K562 (cell line): Measurements from ENCODE around the gene DAPK2. TPM values are rescaled to one million over a fixed set of nuclear protein-coding genes. Genes with fewer than 3 reads are reported as not detected.

Experiments used
- ATAC-seq: fragments of 200-7000 bp; cut with Tn5 transposase; 3 replicates; pipeline ENCODE4 v1.9.1; 2020; ENCODE audit warnings: moderate library complexity
- BruUV-seq: library from RNA; stranded (reverse); fragments of 400-500 nt; replicated peaks from 2 replicates; lab custom pipeline; 2021; lab: Mats Ljungman, UMichigan
- CTCF ChIA-PET: fragments of 300-600 bp; formaldehyde crosslinking; extraction: SDS; loops from one replicate; lab custom pipeline; 2021; ENCODE audit warnings: low intra/inter-chr PET ratio; lab: Yijun Ruan, JAX
- POLR2A ChIA-PET: fragments of 300-600, 350-650 bp; sonication (Branson Sonifier 250); formaldehyde crosslinking; extraction: SDS; loops from one replicate; lab custom pipeline; 2021; ENCODE audit warnings: antibody characterized with exemption, inconsistent platforms; lab: Yijun Ruan, JAX
- DNase-seq, 4 experiments: peaks; one replicate each; pipeline versions ENCODE4 v3.0.0 to v3.0.0-alpha.2; 2011 to 2018; ENCODE audit warnings: low spot score in 3 of 4, mixed read lengths in 3 of 4; ENCODE audit errors: extremely low read depth in 1 of 4
- FAIRE-seq: peaks from 2 replicates; lab custom pipeline; 2011; peaks lifted over from hg19 to GRCh38; lab: Jason Lieb, UNC
- H2AFZ ChIP-seq: 2 replicates; pipeline ENCODE4 v1.6.0; 2011; ENCODE audit warnings: low read depth, low read length, control low read depth, inconsistent platforms
- H3K27ac ChIP-seq: fragments of 200-600 bp; 3 replicates; pipeline ENCODE4 v1.8.0; 2011; ENCODE audit warnings: low read depth, mild to moderate bottlenecking, control low read depth, inconsistent platforms, low read length, moderate library complexity, mixed read lengths; ENCODE audit errors: extremely low read depth
- H3K27me3 ChIP-seq, 2 experiments: fragments of 300-600 bp in 1 of 2; 2 replicates in 1 of 2; 3 replicates in 1 of 2; pipeline versions ENCODE4 v1.6.0 to v1.8.0; 2011; ENCODE audit warnings: inconsistent platforms in 2 of 2, low read length in 2 of 2, mild to moderate bottlenecking in 1 of 2, mixed read lengths in 1 of 2, moderate library complexity in 1 of 2; ENCODE audit not compliant: control insufficient read depth in 2 of 2, insufficient read depth in 2 of 2
- H3K36me3 ChIP-seq: fragments of 300-600 bp; 3 replicates; pipeline ENCODE4 v1.8.0; 2011; ENCODE audit warnings: mild to moderate bottlenecking, low read length, inconsistent platforms; ENCODE audit not compliant: control insufficient read depth, insufficient read depth
- H3K4me1 ChIP-seq, 2 experiments: fragments of 200-600 bp in 1 of 2; replicated peaks in 1 of 2; 2 replicates in 1 of 2; 3 replicates in 1 of 2; pipeline versions ENCODE4 v1.5.1 to v1.8.0; 2011; ENCODE audit warnings: inconsistent platforms in 2 of 2, low read length in 2 of 2, mild to moderate bottlenecking in 1 of 2, mixed read lengths in 1 of 2, moderate library complexity in 1 of 2; ENCODE audit not compliant: control insufficient read depth in 2 of 2, insufficient read depth in 2 of 2
- H3K4me2 ChIP-seq: 2 replicates; pipeline ENCODE4 v1.6.1; 2011; ENCODE audit warnings: low read length, control low read depth, inconsistent platforms, mixed read lengths; ENCODE audit not compliant: insufficient read depth
- H3K4me3 ChIP-seq: fragments of 200-600 bp; sonication (generic), shearing (Covaris generic); 2 replicates; pipeline ENCODE4 v1.5.1; 2016; ENCODE audit warnings: control low read depth, inconsistent platforms
- H3K79me2 ChIP-seq: fragments of 200-600 bp; 3 replicates; pipeline ENCODE4 v1.8.0; 2011; ENCODE audit warnings: low read length, inconsistent platforms; ENCODE audit not compliant: control insufficient read depth, insufficient read depth
- H3K9ac ChIP-seq, 2 experiments: 2 replicates each; pipeline versions ENCODE4 v1.6.0 to v1.6.1; 2011; ENCODE audit warnings: low read depth in 2 of 2, low read length in 2 of 2, control low read depth in 1 of 2, inconsistent platforms in 1 of 2, mild to moderate bottlenecking in 1 of 2, mixed read lengths in 1 of 2; ENCODE audit not compliant: insufficient read depth in 1 of 2
- H3K9me1 ChIP-seq: one replicate; pipeline ENCODE4 v1.6.0; 2011; ENCODE audit warnings: inconsistent platforms, mild to moderate bottlenecking, low read length, moderate library complexity; ENCODE audit not compliant: control insufficient read depth, insufficient read depth
- H3K9me3 ChIP-seq: replicated peaks from 2 replicates; pipeline ENCODE4 v1.5.1; 2011; ENCODE audit warnings: low read depth, low read length, inconsistent platforms; ENCODE audit not compliant: control insufficient read depth, insufficient read depth
- H4K20me1 ChIP-seq: replicated peaks from 2 replicates; pipeline ENCODE4 v1.6.1; 2011; ENCODE audit warnings: low read length, inconsistent platforms, mixed read lengths; ENCODE audit not compliant: control insufficient read depth, insufficient read depth
- ERF ChIP-seq: fragments of 450-650 bp; formaldehyde crosslinking; IDR thresholded peaks from 2 replicates; pipeline ENCODE4 v1.4.0; 2020; ENCODE audit warnings: mild to moderate bottlenecking, mixed read lengths
- EZH2 ChIP-seq: IDR thresholded peaks from 2 replicates; pipeline ENCODE4 v1.6.1; 2012; ENCODE audit warnings: low read depth, mild to moderate bottlenecking, inconsistent platforms, low read length, borderline replicate concordance
- NEUROD1 ChIP-seq: fragments of 150-350 bp; IDR thresholded peaks from 2 replicates; pipeline ENCODE4 v1.6.1; 2014; ENCODE audit warnings: borderline replicate concordance, low read length, low read depth; ENCODE audit not compliant: partially characterized antibody
- RCOR1 ChIP-seq, 2 experiments: IDR thresholded peaks; 2 replicates each; pipeline ENCODE4 v1.6.1; 2012; ENCODE audit warnings: low read depth in 2 of 2, low read length in 2 of 2, borderline replicate concordance in 1 of 2, improper control_type of control experiment in 1 of 2
- SLC30A9 ChIP-seq: fragments of 250-450 bp; sonication (Bioruptor Pico); IDR thresholded peaks from 2 replicates; pipeline ENCODE4 v1.8.0; 2022; ENCODE audit warnings: mild to moderate bottlenecking, moderate library complexity
- SMC3 ChIP-seq: conservative IDR thresholded peaks from 2 replicates; pipeline ENCODE4 v1.6.1; 2011; ENCODE audit warnings: low read depth, low read length, improper control_type of control experiment; ENCODE audit not compliant: insufficient read depth
- STAG1 ChIP-seq: sonication (generic); formaldehyde crosslinking; IDR thresholded peaks from 2 replicates; pipeline ENCODE4 v1.5.0; 2020; ENCODE audit warnings: missing genetic modification reagents, borderline replicate concordance
- TAF1 ChIP-seq: IDR thresholded peaks from 2 replicates; pipeline ENCODE4 v1.6.1; 2011; ENCODE audit warnings: mild to moderate bottlenecking, low read length, moderate library complexity; ENCODE audit not compliant: insufficient read depth, control insufficient read depth, severe bottlenecking; ENCODE audit errors: extremely low read depth
- YY1 ChIP-seq, 3 experiments: IDR thresholded peaks; 2 replicates each; pipeline ENCODE4 v1.6.1; 2011; ENCODE audit warnings: low read length in 2 of 3, mild to moderate bottlenecking in 2 of 3, moderate library complexity in 2 of 3, borderline replicate concordance in 1 of 3, control low read depth in 1 of 3, low read depth in 1 of 3; ENCODE audit not compliant: insufficient read depth in 3 of 3, insufficient replicate concordance in 2 of 3, control insufficient read depth in 1 of 3, insufficient read length in 1 of 3; ENCODE audit errors: extremely low read depth in 1 of 3
- WGBS: fragments of 100-300 bp; shearing (Covaris generic); methylation state at CpG from one replicate; pipeline ENCODE4 v1.1.6; 2016; ENCODE audit warnings: low coverage, mixed read lengths; ENCODE audit not compliant: insufficient coverage; ENCODE audit errors: missing lambda C conversion rate; 5-methylcytosine and 5-hydroxymethylcytosine counted together
- in situ Hi-C: fragments of 300-500 bp; cut with MboI; formaldehyde crosslinking; loops from 4 replicates; pipeline ENCODE4 v1.15.0; 2018; ENCODE audit warnings: inconsistent platforms, mixed read lengths
- intact Hi-C: fragments of 100-400 bp; cut with micrococcal nuclease; formaldehyde crosslinking; loops from 2 replicates; pipeline ENCODE4 v1.14.2; 2022
- polyA plus RNA-seq, 8 experiments: library from polyadenylated mRNA; depleted of rRNA in 4 of 8; stranded (reverse) in 5 of 8; unstranded in 3 of 8; fragments of >200 nt; fragmentation: Nextera tagmentation in 2 of 8; fragmentation: Illumina TruSeq in 1 of 8; extraction: Ambion mirVana in 2 of 8; extraction: Trizol in 1 of 8; gene quantifications; 2 replicates each; pipeline versions ENCODE4 v1.2.1 to v1.2.3, GENCODE V29; 2011 to 2014; ENCODE audit warnings: inconsistent platforms in 1 of 8, missing spikeins in 1 of 8
- total RNA-seq, 7 experiments: library from RNA; depleted of rRNA in 6 of 7; stranded (reverse); fragments of >200 nt in 6 of 7; fragmentation: Illumina TruSeq in 2 of 7; extraction: Trizol in 2 of 7; gene quantifications; 2 replicates each; pipeline versions ENCODE4 v1.2.1 to v1.2.3, GENCODE V29; 2011 to 2021; ENCODE audit warnings: low replicate concordance in 1 of 7
- TF ChIP-seq, protein P1 (sequence below): fragments of 250-450 bp; sonication (Bioruptor Pico); IDR thresholded peaks from 2 replicates; pipeline ENCODE4 v1.4.0; 2020
- TF ChIP-seq, protein P2 (sequence below), 2 experiments: fragments of 450-650 bp; IDR thresholded peaks; 2 replicates each; pipeline ENCODE4 v1.6.1; 2018; ENCODE audit warnings: mild to moderate bottlenecking in 2 of 2, low read depth in 1 of 2; ENCODE audit not compliant: partially characterized antibody in 2 of 2
- TF ChIP-seq, protein P3 (sequence below): fragments of 450-650 bp; IDR thresholded peaks from one replicate; pipeline ENCODE4 v1.6.1; 2018; ENCODE audit warnings: mild to moderate bottlenecking, moderate library complexity; ENCODE audit not compliant: partially characterized antibody

DAPK2 gene
- total and polyA plus RNA-seq, 9 of the 15 experiments (the other 6 are each of a cell fraction or from before 2014, with no cell fraction given) = 0.14 to 5.2 (median 2.2) TPM

DNA sequence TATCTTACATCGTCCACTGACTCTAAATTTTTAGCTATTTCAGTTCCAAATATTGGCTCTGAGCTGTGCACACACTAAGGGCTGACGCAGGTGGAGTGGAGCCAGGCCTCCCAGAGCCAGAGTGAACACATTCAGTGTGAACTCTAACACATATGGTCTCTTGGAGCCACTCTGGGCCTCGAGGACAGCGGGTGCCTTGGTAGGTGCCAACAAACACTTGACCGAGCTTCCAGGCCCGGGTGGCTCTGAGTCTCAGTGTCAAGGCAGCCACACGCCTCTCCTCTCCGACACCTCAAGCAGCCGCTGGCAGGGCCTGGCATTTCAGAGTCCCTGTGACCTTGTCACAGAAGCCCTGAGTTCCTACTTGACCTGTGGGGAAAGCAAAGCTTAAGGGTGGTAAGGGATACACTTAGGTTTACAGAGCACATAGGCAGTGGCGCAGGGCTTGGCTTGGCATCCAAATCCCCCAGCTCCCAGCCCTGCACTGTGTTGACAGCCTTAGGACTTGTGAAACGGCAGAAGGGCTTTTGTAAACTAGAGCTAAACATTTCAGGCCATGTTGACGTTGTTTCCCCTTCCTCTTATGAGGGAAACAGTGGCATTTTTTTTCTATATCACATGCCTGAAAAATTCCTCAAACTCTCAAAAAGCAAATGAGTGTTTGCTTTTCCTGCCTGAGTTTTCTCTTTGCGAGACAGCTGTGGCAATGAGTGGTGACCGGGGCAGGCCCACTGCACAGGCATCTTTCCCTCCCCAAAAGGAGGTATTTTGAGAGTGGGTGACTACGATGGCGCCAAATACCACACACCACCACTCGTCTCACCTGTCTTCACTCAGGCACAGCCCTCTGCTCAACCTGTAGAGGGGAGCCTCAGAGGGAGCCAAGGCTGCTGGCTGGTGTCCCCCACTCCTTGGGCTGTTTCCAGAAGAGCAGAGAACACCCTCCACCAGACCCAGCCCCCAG is 60.8 kb downstream of the DAPK2 start:
- Histone ChIP-seq H3K27me3 (no peaks in the 10 kb centered on the region), H3K9ac (peak overlapping the region in 1 of 2 experiments; percentile 70; a peak in 2 of 4 replicates), H2AFZ (0 out of 2 replicates have a peak overlapping the region, but pooled peaks have one; percentile 36), H4K20me1 (no peaks in the 10 kb centered on the region), H3K36me3 (no peaks in the 10 kb centered on the region), H3K27ac (no peak overlapping the region), H3K4me2 (no peak overlapping the region), H3K4me1 (peaks cover 17 to 32% of the 10 kb centered on the region in 2 experiments), H3K9me3 (no peaks in the 10 kb centered on the region), H3K9me1 (no peaks in the 10 kb centered on the region), H3K79me2 (no peaks in the 10 kb centered on the region), H3K4me3 (no peak overlapping the region)
- BruUV-seq = no TSS peak
- in situ Hi-C loops (no loop called here), intact Hi-C loops (loop anchor here (5.0 kb wide), 1 partner anchor 62 kb away; the partner anchor contains the start of gene DAPK2)
- CTCF ChIA-PET = no interaction called here
- no peak for ATAC-seq
- POLR2A ChIA-PET = interaction anchor here (0.6 to 1.6 kb wide), 5 partner anchors 8 to 224 kb away, joined by 3 to 4 read pairs (median 3); no protein-coding TSS in a partner anchor
- no peak for FAIRE-seq
- WGBS = 74% methylated on average over 17 of the region's 17 CpGs
- no peak for DNase-seq
- TF ChIP-seq YY1 (IDR thresholded peaks at IDR 0.05; ENCODE audit: borderline replicate concordance in 1 of 3, control insufficient read depth in 1 of 3, extremely low read depth in 1 of 3, insufficient read depth in 3 of 3, insufficient read length in 1 of 3, insufficient replicate concordance in 2 of 3, low read depth in 1 of 3, low read length in 2 of 3) (no peak), TAF1 (no peak), RCOR1 (IDR thresholded peaks at IDR 0.05; ENCODE audit: borderline replicate concordance in 1 of 2, low read depth in 2 of 2, low read length in 2 of 2) (no peak), EZH2 (no peak), SMC3 (no peak), NEUROD1 (no peak), ERF (no peak), SLC30A9 (CRISPR knock-in tag) (no peak), STAG1 (CRISPR knock-in tag) (no peak)
- TF ChIP-seq, protein P1, sequence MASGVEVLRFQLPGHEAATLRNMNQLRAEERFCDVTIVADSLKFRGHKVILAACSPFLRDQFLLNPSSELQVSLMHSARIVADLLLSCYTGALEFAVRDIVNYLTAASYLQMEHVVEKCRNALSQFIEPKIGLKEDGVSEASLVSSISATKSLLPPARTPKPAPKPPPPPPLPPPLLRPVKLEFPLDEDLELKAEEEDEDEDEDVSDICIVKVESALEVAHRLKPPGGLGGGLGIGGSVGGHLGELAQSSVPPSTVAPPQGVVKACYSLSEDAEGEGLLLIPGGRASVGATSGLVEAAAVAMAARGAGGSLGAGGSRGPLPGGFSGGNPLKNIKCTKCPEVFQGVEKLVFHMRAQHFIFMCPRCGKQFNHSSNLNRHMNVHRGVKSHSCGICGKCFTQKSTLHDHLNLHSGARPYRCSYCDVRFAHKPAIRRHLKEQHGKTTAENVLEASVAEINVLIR (CRISPR knock-in tag) = no peak
- TF ChIP-seq, protein P2, sequence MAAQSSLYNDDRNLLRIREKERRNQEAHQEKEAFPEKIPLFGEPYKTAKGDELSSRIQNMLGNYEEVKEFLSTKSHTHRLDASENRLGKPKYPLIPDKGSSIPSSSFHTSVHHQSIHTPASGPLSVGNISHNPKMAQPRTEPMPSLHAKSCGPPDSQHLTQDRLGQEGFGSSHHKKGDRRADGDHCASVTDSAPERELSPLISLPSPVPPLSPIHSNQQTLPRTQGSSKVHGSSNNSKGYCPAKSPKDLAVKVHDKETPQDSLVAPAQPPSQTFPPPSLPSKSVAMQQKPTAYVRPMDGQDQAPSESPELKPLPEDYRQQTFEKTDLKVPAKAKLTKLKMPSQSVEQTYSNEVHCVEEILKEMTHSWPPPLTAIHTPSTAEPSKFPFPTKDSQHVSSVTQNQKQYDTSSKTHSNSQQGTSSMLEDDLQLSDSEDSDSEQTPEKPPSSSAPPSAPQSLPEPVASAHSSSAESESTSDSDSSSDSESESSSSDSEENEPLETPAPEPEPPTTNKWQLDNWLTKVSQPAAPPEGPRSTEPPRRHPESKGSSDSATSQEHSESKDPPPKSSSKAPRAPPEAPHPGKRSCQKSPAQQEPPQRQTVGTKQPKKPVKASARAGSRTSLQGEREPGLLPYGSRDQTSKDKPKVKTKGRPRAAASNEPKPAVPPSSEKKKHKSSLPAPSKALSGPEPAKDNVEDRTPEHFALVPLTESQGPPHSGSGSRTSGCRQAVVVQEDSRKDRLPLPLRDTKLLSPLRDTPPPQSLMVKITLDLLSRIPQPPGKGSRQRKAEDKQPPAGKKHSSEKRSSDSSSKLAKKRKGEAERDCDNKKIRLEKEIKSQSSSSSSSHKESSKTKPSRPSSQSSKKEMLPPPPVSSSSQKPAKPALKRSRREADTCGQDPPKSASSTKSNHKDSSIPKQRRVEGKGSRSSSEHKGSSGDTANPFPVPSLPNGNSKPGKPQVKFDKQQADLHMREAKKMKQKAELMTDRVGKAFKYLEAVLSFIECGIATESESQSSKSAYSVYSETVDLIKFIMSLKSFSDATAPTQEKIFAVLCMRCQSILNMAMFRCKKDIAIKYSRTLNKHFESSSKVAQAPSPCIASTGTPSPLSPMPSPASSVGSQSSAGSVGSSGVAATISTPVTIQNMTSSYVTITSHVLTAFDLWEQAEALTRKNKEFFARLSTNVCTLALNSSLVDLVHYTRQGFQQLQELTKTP (IDR thresholded peaks at IDR 0.05; ENCODE audit: low read depth in 1 of 2, partially characterized antibody in 2 of 2) = no peak
- TF ChIP-seq, protein P3, sequence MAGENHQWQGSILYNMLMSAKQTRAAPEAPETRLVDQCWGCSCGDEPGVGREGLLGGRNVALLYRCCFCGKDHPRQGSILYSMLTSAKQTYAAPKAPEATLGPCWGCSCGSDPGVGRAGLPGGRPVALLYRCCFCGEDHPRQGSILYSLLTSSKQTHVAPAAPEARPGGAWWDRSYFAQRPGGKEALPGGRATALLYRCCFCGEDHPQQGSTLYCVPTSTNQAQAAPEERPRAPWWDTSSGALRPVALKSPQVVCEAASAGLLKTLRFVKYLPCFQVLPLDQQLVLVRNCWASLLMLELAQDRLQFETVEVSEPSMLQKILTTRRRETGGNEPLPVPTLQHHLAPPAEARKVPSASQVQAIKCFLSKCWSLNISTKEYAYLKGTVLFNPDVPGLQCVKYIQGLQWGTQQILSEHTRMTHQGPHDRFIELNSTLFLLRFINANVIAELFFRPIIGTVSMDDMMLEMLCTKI = no peak
